Panc1 (cell line): ENCODE measurements around the gene GULP1. TPM values are rescaled to one million over a fixed set of nuclear protein-coding genes. Genes with fewer than 3 reads are reported as not detected.

ENCODE experiments used
- ATAC-seq: fragments of 200-7000 bp; cut with Tn5 transposase; 2 replicates; pipeline ENCODE4 v1.9.1; 2020; ENCODE audit warnings: mild to moderate bottlenecking, moderate library complexity
- BruUV-seq: library from RNA; stranded (reverse); fragments of 400-500 nt; replicated peaks from 2 replicates; lab custom pipeline; 2021; lab: Mats Ljungman, UMichigan
- CTCF ChIA-PET: fragments of 300-600 bp; sonication (Branson Sonifier 250); formaldehyde crosslinking; loops from one replicate; lab custom pipeline; 2022; ENCODE audit warnings: antibody characterized with exemption; lab: Charles Lee
- POLR2A ChIA-PET: fragments of 300-600 bp; sonication (Branson Sonifier 250); formaldehyde crosslinking; loops from one replicate; lab custom pipeline; 2022; ENCODE audit warnings: antibody characterized with exemption; lab: Charles Lee
- DNase-seq: peaks from one replicate; pipeline ENCODE4 v3.0.0-alpha.2; 2010; ENCODE audit warnings: low read depth, low spot score
- H3K27ac ChIP-seq: 2 replicates; pipeline ENCODE4 v1.5.1; 2011; ENCODE audit warnings: mild to moderate bottlenecking, low read length, inconsistent platforms
- H3K27me3 ChIP-seq: fragments of 200-500 bp; sonication (Bioruptor generic); 2 replicates; pipeline ENCODE4 v1.6.0; 2014; ENCODE audit warnings: low read length, inconsistent platforms; ENCODE audit not compliant: control insufficient read depth, insufficient read depth
- H3K36me3 ChIP-seq: fragments of 200-500 bp; sonication (Bioruptor generic); 2 replicates; pipeline ENCODE4 v1.5.1; 2014; ENCODE audit warnings: inconsistent platforms, mild to moderate bottlenecking, low read length, moderate library complexity; ENCODE audit not compliant: control insufficient read depth, insufficient read depth
- H3K4me1 ChIP-seq: 2 replicates; pipeline ENCODE4 v1.5.1; 2011; ENCODE audit warnings: inconsistent platforms, mild to moderate bottlenecking, low read length, moderate library complexity; ENCODE audit not compliant: control insufficient read depth, insufficient read depth
- H3K4me3 ChIP-seq, 2 experiments: 2 replicates each; pipeline ENCODE4 v1.5.1; 2011 to 2012; ENCODE audit warnings: low read depth in 2 of 2, low read length in 2 of 2, mild to moderate bottlenecking in 2 of 2, inconsistent platforms in 1 of 2, moderate library complexity in 1 of 2
- H3K9me3 ChIP-seq: fragments of 200-500 bp; sonication (Bioruptor generic); 2 replicates; pipeline ENCODE4 v1.5.1; 2014; ENCODE audit warnings: low read depth, mild to moderate bottlenecking, inconsistent platforms, low read length, moderate library complexity; ENCODE audit not compliant: control insufficient read depth, insufficient read depth
- POLR2AphosphoS5 ChIP-seq: IDR thresholded peaks from 2 replicates; pipeline ENCODE4 v1.6.1; 2012; ENCODE audit warnings: mild to moderate bottlenecking, low read depth, low read length, moderate library complexity
- SIN3A ChIP-seq: IDR thresholded peaks from 2 replicates; pipeline ENCODE4 v1.6.1; 2012; ENCODE audit warnings: low read depth, mild to moderate bottlenecking, low read length, moderate library complexity, borderline replicate concordance; ENCODE audit not compliant: insufficient read depth
- TCF7L2 ChIP-seq: IDR thresholded peaks from 2 replicates; pipeline ENCODE4 v1.6.1; 2011; ENCODE audit warnings: mild to moderate bottlenecking, low read depth, low read length, inconsistent platforms
- in situ Hi-C: cut with HindIII; loops from 2 replicates; pipeline ENCODE4 v1.10.0; 2016; ENCODE audit warnings: low sequenced_read_pairs, low pct_unique_long_range_greater_than_20kb
- intact Hi-C: fragments of 100-400 bp; cut with micrococcal nuclease; formaldehyde crosslinking; loops from one replicate; pipeline ENCODE4 v1.10.0; 2022; ENCODE audit not compliant: unreplicated experiment
- total RNA-seq: library from RNA; stranded (reverse); gene quantifications from one replicate; pipeline ENCODE4 v1.2.1, GENCODE V29; 2021; ENCODE audit not compliant: unreplicated experiment
- TF ChIP-seq, protein P1 (sequence below), 2 experiments: IDR thresholded peaks; 2 replicates each; pipeline ENCODE4 v1.6.1; 2011 to 2012; ENCODE audit warnings: low read depth in 2 of 2, control low read depth in 1 of 2, low read length in 1 of 2, mild to moderate bottlenecking in 1 of 2, moderate library complexity in 1 of 2; ENCODE audit not compliant: insufficient read depth in 1 of 2
- TF ChIP-seq, protein P2 (sequence below): fragments of 450-650 bp; IDR thresholded peaks from 2 replicates; pipeline ENCODE4 v1.5.1; 2017; ENCODE audit warnings: mild to moderate bottlenecking

GULP1 gene
- total RNA-seq, 1 experiment from 2014 or later: 51.5 TPM

- CTCF ChIA-PET: no interaction called here
- no peaks in the 10 kb centered on the region for H3K9me3 ChIP-seq
- intact Hi-C loops: no loop called here
Observed at GRCh38 chr2:188439986-188440385, 148.3 kb downstream of the GULP1 start.

DNA sequence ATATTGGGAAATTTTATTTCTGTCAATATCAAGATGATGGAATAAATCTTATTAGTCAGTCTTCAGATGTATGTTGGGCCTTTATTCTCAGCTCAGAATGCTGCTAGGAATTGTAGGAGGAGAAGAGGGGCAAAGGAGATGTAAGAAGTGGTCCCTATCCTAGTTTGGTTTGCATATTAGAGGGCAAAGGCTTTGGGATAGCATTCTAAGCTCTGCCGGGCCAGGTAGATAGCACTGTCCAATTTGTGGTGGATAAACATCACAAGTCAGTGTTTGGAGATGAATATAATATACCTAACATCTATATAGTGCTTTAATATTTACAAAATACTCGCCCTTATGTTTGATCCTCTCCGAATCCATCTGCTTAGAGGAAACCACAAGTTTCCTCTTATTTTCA, 149.2 kb downstream of the GULP1 start:
- Histone ChIP-seq H3K4me1 (no peaks in the 10 kb centered on the region), H3K36me3 (no peaks in the 10 kb centered on the region), H3K9me3 (no peaks in the 10 kb centered on the region), H3K27me3 (no peaks in the 10 kb centered on the region), H3K4me3 (no peak overlapping the region), H3K27ac (no peak overlapping the region)
- intact Hi-C loops: no loop called here
- ChIA-PET POLR2A (no interaction called here), CTCF (no interaction called here)
- TF ChIP-seq POLR2AphosphoS5 (no peak), SIN3A (no peak), TCF7L2 (no peak)
- TF ChIP-seq, protein P1, sequence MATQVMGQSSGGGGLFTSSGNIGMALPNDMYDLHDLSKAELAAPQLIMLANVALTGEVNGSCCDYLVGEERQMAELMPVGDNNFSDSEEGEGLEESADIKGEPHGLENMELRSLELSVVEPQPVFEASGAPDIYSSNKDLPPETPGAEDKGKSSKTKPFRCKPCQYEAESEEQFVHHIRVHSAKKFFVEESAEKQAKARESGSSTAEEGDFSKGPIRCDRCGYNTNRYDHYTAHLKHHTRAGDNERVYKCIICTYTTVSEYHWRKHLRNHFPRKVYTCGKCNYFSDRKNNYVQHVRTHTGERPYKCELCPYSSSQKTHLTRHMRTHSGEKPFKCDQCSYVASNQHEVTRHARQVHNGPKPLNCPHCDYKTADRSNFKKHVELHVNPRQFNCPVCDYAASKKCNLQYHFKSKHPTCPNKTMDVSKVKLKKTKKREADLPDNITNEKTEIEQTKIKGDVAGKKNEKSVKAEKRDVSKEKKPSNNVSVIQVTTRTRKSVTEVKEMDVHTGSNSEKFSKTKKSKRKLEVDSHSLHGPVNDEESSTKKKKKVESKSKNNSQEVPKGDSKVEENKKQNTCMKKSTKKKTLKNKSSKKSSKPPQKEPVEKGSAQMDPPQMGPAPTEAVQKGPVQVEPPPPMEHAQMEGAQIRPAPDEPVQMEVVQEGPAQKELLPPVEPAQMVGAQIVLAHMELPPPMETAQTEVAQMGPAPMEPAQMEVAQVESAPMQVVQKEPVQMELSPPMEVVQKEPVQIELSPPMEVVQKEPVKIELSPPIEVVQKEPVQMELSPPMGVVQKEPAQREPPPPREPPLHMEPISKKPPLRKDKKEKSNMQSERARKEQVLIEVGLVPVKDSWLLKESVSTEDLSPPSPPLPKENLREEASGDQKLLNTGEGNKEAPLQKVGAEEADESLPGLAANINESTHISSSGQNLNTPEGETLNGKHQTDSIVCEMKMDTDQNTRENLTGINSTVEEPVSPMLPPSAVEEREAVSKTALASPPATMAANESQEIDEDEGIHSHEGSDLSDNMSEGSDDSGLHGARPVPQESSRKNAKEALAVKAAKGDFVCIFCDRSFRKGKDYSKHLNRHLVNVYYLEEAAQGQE (IDR thresholded peaks at IDR 0.05; ENCODE audit: insufficient read depth in 1 of 2, low read depth in 2 of 2, low read length in 1 of 2): no peak
- TF ChIP-seq, protein P2, sequence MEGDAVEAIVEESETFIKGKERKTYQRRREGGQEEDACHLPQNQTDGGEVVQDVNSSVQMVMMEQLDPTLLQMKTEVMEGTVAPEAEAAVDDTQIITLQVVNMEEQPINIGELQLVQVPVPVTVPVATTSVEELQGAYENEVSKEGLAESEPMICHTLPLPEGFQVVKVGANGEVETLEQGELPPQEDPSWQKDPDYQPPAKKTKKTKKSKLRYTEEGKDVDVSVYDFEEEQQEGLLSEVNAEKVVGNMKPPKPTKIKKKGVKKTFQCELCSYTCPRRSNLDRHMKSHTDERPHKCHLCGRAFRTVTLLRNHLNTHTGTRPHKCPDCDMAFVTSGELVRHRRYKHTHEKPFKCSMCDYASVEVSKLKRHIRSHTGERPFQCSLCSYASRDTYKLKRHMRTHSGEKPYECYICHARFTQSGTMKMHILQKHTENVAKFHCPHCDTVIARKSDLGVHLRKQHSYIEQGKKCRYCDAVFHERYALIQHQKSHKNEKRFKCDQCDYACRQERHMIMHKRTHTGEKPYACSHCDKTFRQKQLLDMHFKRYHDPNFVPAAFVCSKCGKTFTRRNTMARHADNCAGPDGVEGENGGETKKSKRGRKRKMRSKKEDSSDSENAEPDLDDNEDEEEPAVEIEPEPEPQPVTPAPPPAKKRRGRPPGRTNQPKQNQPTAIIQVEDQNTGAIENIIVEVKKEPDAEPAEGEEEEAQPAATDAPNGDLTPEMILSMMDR: no peak
- ATAC-seq (no peak), DNase-seq (no peak)
- BruUV-seq: no TSS peak
- in situ Hi-C loops: no loop called here

More at GRCh38 chr2:188439986-188440385, 148.3 kb downstream of the GULP1 start:
- Histone ChIP-seq H3K27me3 (no peaks in the 10 kb centered on the region), H3K4me3 (no peak overlapping the region), H3K4me1 (no peaks in the 10 kb centered on the region), H3K36me3 (no peaks in the 10 kb centered on the region), H3K27ac (no peak overlapping the region)
- DNase-seq (no peak), ATAC-seq (no peak)
- BruUV-seq: no TSS peak
- in situ Hi-C loops: no loop called here
- TF ChIP-seq POLR2AphosphoS5 (no peak), TCF7L2 (no peak), SIN3A (no peak)
- TF ChIP-seq, protein P1 (IDR thresholded peaks at IDR 0.05; ENCODE audit: insufficient read depth in 1 of 2, low read depth in 2 of 2, low read length in 1 of 2): no peak
- TF ChIP-seq, protein P2: no peak
- POLR2A ChIA-PET: no interaction called here
